Keratinocyte (primary cell): ENCODE data around the gene ARID1B.

ENCODE experiments used
- EZH2 ChIP-seq: IDR thresholded peaks from one replicate; pipeline ENCODE4 v1.6.1; 2012; ENCODE audit warnings: inconsistent platforms, mild to moderate bottlenecking, low read length, moderate library complexity
- TF ChIP-seq, protein P1 (sequence below), 3 experiments: IDR thresholded peaks in 1 of 3; conservative IDR thresholded peaks in 1 of 3; optimal IDR thresholded peaks in 1 of 3; 2 replicates in 2 of 3; 3 replicates in 1 of 3; pipeline versions ENCODE3 to v1.5.1; 2011; ENCODE audit warnings: low read length in 3 of 3, mild to moderate bottlenecking in 3 of 3, moderate library complexity in 2 of 3, control low read depth in 1 of 3, inconsistent platforms in 1 of 3; ENCODE audit not compliant: insufficient read depth in 2 of 3; ENCODE audit errors: extremely low read depth in 1 of 3

DNA sequence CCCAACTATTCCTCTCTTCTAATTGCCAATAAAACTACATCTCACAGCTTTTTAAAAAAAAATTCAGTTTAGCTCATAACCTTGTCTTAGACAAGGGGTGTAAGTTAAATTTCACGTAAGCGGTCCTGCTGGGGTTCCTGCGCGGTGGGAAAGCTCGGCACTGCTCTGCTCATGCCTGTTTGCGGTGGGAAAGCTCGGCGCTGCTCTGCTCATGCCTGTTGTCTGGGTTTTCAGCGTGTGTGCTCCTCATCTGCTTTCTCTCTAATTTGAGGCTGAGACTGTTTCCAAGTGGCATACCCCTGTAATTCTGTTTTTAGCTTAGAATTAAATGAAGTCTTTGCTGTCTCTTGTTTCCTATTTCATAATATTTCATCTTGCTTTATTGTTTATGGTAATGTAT is 18.6 kb downstream of the ARID1B start:
- TF ChIP-seq, protein P1, sequence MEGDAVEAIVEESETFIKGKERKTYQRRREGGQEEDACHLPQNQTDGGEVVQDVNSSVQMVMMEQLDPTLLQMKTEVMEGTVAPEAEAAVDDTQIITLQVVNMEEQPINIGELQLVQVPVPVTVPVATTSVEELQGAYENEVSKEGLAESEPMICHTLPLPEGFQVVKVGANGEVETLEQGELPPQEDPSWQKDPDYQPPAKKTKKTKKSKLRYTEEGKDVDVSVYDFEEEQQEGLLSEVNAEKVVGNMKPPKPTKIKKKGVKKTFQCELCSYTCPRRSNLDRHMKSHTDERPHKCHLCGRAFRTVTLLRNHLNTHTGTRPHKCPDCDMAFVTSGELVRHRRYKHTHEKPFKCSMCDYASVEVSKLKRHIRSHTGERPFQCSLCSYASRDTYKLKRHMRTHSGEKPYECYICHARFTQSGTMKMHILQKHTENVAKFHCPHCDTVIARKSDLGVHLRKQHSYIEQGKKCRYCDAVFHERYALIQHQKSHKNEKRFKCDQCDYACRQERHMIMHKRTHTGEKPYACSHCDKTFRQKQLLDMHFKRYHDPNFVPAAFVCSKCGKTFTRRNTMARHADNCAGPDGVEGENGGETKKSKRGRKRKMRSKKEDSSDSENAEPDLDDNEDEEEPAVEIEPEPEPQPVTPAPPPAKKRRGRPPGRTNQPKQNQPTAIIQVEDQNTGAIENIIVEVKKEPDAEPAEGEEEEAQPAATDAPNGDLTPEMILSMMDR (optimal IDR thresholded peaks at IDR 0.05 in 1 of 3, IDR thresholded peaks at IDR 0.05 in 1 of 3, conservative IDR thresholded peaks at IDR 0.05 in 1 of 3; ENCODE audit: extremely low read depth in 1 of 3, insufficient read depth in 2 of 3, low read length in 3 of 3) = no peak
- TF ChIP-seq EZH2 = no peak
